ENCODE data around the gene GATA3.

DNA sequence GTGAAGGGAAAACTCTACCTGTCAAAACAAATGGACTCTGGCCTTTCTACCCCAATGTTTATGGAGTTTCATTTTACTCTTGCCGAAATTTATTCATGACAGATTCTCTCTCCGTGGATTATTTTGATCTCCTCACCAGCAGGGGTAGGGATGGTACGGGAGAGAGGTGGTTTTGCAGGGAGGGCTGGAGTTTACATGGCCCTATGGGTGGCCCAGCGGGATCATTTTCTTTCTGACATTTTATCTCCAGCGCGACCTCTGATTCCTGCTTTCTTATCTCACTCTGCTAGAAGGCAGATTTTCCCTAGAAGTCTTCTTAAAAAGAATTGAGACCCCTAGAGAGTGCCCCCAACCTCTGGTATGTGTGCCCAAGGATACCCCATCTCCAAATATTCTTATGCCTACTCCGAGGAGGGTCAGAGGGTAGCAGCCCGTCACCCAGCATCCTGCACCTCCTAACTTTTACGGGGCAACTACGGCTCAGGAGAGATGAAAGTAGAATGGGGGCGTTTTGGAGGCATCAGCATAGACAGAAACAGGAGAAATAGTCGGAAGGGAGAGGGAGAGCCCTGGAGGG, 10.1 kb upstream of the GATA3 start:
- TF ChIP-seq, protein P1, sequence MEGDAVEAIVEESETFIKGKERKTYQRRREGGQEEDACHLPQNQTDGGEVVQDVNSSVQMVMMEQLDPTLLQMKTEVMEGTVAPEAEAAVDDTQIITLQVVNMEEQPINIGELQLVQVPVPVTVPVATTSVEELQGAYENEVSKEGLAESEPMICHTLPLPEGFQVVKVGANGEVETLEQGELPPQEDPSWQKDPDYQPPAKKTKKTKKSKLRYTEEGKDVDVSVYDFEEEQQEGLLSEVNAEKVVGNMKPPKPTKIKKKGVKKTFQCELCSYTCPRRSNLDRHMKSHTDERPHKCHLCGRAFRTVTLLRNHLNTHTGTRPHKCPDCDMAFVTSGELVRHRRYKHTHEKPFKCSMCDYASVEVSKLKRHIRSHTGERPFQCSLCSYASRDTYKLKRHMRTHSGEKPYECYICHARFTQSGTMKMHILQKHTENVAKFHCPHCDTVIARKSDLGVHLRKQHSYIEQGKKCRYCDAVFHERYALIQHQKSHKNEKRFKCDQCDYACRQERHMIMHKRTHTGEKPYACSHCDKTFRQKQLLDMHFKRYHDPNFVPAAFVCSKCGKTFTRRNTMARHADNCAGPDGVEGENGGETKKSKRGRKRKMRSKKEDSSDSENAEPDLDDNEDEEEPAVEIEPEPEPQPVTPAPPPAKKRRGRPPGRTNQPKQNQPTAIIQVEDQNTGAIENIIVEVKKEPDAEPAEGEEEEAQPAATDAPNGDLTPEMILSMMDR (IDR thresholded peaks at IDR 0.05; ENCODE audit: poor library complexity, severe bottlenecking), result no peak
- TF ChIP-seq EZH2 (IDR thresholded peaks at IDR 0.05; ENCODE audit: borderline replicate concordance, insufficient read depth, low read length, poor library complexity, severe bottlenecking) (peak; percentile 21), POLR2AphosphoS5 (IDR thresholded peaks at IDR 0.05) (no peak)

All from neural cell (in vitro differentiated cells).